GM12875 (cell line): Measurements from ENCODE around the gene SOAT2.

Experiments
- H3K4me3 ChIP-seq: one replicate; pipeline ENCODE4 v1.5.1; 2011; ENCODE audit warnings: low read depth, low read length, control low read depth
- TF ChIP-seq, protein P1 (sequence below): IDR thresholded peaks from 2 replicates; pipeline ENCODE4 v1.5.1; 2011; ENCODE audit warnings: low read depth, mild to moderate bottlenecking, control low read depth, inconsistent platforms, low read length, moderate library complexity, borderline replicate concordance; ENCODE audit not compliant: insufficient read depth

The SOAT2 gene

DNA sequence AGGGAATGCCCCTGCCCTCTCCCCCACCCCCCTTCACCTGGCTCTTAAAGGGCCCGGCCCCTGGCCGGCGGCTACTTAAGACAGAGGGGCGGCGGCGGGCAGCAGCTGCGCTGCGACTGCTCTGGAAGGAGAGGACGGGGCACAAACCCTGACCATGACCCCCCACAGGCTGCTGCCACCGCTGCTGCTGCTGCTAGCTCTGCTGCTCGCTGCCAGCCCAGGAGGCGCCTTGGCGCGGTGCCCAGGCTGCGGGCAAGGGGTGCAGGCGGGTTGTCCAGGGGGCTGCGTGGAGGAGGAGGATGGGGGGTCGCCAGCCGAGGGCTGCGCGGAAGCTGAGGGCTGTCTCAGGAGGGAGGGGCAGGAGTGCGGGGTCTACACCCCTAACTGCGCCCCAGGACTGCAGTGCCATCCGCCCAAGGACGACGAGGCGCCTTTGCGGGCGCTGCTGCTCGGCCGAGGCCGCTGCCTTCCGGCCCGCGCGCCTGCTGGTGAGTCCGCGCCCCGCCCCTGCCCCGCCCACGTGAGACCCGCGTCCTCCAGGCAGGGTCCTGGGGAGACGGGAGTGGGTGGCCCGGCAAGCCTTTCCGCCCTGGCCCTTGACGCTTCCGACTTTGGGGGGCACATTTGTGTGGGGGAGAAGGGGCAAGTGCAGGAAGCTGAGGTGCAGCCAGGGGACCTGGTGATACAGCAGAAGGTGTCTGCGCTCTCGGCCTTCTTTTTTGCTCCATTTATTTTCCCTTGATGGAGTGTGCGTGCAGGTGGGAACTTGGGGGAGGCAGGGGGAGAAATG is 5.5 kb upstream of the SOAT2 start, which contains the start of gene IGFBP6:
TSS of gene IGFBP6 (plus strand) at position 104 of the 790 bp plus-strand sequence. CDS start at position 155, 51 bp downstream.
- TF ChIP-seq, protein P1, sequence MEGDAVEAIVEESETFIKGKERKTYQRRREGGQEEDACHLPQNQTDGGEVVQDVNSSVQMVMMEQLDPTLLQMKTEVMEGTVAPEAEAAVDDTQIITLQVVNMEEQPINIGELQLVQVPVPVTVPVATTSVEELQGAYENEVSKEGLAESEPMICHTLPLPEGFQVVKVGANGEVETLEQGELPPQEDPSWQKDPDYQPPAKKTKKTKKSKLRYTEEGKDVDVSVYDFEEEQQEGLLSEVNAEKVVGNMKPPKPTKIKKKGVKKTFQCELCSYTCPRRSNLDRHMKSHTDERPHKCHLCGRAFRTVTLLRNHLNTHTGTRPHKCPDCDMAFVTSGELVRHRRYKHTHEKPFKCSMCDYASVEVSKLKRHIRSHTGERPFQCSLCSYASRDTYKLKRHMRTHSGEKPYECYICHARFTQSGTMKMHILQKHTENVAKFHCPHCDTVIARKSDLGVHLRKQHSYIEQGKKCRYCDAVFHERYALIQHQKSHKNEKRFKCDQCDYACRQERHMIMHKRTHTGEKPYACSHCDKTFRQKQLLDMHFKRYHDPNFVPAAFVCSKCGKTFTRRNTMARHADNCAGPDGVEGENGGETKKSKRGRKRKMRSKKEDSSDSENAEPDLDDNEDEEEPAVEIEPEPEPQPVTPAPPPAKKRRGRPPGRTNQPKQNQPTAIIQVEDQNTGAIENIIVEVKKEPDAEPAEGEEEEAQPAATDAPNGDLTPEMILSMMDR: no peak
- no peak within 1 kb of the TSS for H3K4me3 ChIP-seq

DNA sequence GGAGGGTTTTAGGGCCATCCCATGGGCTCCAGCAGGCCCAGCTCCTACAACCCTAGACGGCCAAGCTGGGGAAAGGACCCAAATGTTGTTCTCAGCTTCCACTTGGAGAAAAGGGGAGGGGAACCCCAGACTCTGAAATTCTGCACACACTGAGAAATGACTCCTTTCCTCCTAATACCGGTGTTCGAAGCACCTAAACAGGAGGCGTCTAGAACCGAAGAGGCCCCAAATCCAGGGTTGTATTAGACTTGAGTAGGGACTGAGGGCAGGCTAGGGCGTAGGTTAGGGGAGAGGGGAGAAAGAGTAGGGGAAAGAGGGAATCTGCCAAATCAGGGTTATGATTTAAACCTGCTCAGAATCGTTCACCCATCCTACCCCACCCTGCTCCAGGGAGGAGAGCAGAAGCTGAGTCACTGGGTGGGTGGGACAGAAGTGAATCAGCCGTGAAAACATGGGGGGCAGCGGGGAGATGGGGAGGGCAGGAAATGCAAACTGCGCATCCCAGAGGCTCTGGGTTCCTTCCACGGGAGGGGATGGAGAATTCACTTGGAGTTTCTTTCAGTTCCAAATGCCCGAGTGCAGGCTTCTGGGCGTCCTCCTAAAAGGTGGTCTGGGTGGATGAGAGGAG is 4.8 kb upstream of the SOAT2 start:
- TF ChIP-seq, protein P1: no peak
- H3K4me3 ChIP-seq: no peak overlapping the region

DNA sequence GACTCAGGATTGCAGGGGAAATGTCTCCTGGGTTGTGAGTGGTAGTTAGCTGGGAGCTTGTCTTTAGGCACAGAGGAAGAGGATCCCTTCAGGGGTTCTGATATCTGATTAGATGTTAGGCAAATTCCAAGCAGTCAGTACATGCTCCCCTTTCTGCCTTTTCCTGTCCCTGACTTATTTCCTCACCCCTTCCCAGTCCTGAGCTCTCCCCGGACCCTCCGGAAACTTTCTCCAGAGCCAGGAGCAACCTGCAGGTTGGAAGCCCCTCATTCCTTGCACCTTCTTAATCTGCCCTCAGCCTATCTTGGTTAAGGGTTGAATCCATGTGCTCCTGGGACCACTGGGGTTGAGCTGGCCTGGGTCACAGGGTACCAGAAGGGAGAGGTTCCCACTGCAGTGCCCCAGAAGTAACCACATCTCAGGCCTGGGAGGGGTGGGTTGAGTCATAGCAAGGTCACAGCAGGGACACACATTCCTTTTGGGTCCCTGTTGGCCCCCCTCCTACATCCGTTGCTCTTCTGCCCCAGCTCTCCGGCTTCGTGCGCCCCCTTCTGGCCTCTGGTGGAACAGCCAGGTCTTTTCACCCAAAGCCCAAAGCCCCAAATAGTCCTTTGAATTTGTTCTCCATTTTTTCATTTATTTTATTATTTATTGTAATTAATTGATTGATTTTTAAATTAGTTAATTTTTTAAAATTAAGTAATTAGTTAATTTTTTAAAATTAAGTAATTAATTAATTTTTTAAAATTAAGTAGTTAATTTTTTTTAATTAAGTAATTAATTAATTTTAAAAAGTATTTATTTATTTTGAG is 4.0 kb upstream of the SOAT2 start:
- TF ChIP-seq, protein P1: peak; percentile 90
- H3K4me3 ChIP-seq: no peak overlapping the region

DNA sequence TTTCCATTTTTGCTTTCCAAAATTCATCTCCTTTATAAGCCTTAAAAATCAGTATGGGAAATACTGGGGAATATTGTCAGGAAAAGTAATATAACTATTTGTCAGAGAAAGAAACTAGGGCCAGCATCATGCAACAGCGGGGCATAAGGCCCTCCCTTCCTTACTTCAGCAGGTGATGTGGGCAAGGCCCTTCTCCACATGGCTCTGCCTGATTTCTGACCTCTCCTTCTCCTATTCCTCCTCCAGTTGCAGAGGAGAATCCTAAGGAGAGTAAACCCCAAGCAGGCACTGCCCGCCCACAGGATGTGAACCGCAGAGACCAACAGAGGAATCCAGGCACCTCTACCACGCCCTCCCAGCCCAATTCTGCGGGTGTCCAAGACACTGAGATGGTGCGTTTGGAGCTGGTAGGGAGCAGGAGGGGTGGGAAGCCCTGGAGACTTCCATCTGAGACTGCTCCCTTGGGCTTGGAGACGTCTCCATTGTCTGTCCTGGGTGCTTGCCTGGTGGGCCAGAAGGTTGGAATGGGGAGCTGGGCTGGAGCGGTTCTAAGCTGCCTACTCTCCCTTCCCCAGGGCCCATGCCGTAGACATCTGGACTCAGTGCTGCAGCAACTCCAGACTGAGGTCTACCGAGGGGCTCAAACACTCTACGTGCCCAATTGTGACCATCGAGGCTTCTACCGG is 2.7 kb upstream of the SOAT2 start:
- H3K4me3 ChIP-seq: no peak overlapping the region
- TF ChIP-seq, protein P1: no peak

DNA sequence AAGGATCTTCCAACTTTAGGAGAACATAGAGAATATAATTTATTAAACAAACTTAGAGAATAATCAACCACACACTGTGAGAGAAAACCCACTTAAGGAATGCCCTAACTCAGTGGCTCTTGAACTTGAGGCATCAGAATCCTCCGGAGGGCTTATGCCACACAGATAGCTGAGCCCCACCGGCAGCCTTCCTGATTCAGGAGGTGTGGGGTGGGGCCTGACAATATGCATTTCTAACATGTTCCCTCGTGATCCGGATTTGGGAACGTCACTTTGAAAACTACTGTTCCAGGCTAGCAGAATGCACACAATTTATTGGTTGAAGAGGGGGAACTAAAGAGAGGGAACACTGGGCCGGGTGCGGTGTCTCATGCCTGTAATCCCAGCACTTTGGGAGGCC is 2.0 kb upstream of the SOAT2 start:
- H3K4me3 ChIP-seq: no peak overlapping the region
- TF ChIP-seq, protein P1: no peak

DNA sequence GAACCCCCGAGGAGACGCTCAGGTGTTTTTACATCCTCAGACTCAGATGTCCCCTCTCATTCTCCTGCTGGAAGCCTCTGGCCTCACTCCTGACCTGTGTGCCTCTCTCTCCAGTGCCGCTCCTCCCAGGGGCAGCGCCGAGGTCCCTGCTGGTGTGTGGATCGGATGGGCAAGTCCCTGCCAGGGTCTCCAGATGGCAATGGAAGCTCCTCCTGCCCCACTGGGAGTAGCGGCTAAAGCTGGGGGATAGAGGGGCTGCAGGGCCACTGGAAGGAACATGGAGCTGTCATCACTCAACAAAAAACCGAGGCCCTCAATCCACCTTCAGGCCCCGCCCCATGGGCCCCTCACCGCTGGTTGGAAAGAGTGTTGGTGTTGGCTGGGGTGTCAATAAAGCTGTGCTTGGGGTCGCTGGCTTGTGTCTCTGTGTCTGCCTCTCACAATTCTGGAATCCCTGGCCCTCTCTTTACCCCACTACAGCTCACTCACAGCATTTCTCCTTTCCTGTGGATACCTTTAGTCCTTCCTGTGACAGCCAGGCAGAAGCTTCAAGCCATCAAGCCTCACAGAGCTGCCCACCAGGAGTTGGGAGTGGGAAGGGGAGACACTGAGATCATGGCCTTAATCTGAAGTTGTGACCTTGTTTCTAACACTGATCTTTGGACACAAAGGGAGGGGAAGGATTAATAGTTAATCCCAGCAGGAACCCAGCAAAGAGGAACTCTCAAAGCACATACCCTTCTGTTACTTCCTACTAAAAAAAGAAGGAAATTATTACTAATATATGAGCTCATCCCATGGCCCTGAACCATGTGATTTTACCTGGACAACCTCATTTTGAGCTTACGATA is 1.1 kb upstream of the SOAT2 start:
- H3K4me3 ChIP-seq: no peak overlapping the region
- TF ChIP-seq, protein P1: no peak
